ENCODE results near the gene TAF4B. TPM values are rescaled to one million over a fixed set of nuclear protein-coding genes. Genes with fewer than 3 reads are reported as not detected.
"Not testable (repeated sequence)": the region's sequence is repeated elsewhere in the genome, so short reads cannot be mapped to it uniquely, and the experiment has no call there.

The TAF4B gene
- total and polyA plus RNA-seq, 12 donors = 2.2 to 15.7 (median 5.6) TPM

DNA sequence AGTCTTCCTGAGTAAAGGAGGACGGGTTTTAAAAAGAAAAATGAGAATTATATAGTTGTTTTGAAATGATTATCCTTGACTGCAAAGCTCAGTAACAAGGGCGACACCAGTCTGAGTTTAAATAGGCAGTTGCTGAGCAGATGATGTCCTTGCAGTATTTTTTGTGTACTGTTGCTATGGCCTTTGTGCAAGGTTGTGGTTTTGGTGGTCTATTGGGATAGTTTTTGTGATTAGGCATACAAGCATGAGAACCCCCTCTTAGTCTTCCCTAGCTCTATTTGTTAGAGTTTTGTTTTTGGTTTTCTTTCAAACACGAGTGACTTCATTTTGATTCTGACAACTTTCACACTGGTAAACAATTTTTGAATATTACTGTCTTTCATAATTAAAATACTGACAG, 64.1 kb downstream of the TAF4B start:
- H3K27ac ChIP-seq = no peak overlapping the region
- H3K4me3 ChIP-seq = no peak overlapping the region
- no peaks in the 10 kb centered on the region for H3K9me3 ChIP-seq (replicated peaks in 1 of 3)
- H3K36me3 ChIP-seq (replicated peaks in 1 of 2) = no peaks in the 10 kb centered on the region
- no peaks in the 10 kb centered on the region for H3K27me3 ChIP-seq
- WGBS, 4 donors = 62 to 65% (median 64%) methylated on average over 3 of the region's 3 CpGs
- H3K4me1 ChIP-seq (replicated peaks in 1 of 2) = peaks cover 0 to 7% of the 10 kb centered on the region in 2 donors
- no peak for DNase-seq
- intact Hi-C loops (cut with DNase I) = no loop called here
- TF ChIP-seq, protein P1, sequence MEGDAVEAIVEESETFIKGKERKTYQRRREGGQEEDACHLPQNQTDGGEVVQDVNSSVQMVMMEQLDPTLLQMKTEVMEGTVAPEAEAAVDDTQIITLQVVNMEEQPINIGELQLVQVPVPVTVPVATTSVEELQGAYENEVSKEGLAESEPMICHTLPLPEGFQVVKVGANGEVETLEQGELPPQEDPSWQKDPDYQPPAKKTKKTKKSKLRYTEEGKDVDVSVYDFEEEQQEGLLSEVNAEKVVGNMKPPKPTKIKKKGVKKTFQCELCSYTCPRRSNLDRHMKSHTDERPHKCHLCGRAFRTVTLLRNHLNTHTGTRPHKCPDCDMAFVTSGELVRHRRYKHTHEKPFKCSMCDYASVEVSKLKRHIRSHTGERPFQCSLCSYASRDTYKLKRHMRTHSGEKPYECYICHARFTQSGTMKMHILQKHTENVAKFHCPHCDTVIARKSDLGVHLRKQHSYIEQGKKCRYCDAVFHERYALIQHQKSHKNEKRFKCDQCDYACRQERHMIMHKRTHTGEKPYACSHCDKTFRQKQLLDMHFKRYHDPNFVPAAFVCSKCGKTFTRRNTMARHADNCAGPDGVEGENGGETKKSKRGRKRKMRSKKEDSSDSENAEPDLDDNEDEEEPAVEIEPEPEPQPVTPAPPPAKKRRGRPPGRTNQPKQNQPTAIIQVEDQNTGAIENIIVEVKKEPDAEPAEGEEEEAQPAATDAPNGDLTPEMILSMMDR (IDR thresholded peaks at IDR 0.05) = no peak
- TF ChIP-seq POLR2A (IDR thresholded peaks at IDR 0.05) = no peak

- Histone ChIP-seq H3K27me3 (no peaks in the 10 kb centered on the region), H3K9me3 (replicated peaks in 1 of 3) (no peaks in the 10 kb centered on the region), H3K4me1 (replicated peaks in 1 of 2) (peaks cover 0 to 7% of the 10 kb centered on the region in 2 donors), H3K4me3 (no peak overlapping the region), H3K36me3 (replicated peaks in 1 of 2) (no peaks in the 10 kb centered on the region), H3K27ac (no peak overlapping the region)
- intact Hi-C loops (cut with DNase I) = no loop called here
- DNase-seq = no peak
- TF ChIP-seq POLR2A (IDR thresholded peaks at IDR 0.05) = no peak
- TF ChIP-seq, protein P1 (IDR thresholded peaks at IDR 0.05) = no peak
- 94 to 100% (median 96%) methylated on average over 1 of the region's 1 CpG for WGBS, 4 donors
These were observed 67.7 kb downstream of the TAF4B start for GRCh38 chr18:26293982-26294381.

DNA sequence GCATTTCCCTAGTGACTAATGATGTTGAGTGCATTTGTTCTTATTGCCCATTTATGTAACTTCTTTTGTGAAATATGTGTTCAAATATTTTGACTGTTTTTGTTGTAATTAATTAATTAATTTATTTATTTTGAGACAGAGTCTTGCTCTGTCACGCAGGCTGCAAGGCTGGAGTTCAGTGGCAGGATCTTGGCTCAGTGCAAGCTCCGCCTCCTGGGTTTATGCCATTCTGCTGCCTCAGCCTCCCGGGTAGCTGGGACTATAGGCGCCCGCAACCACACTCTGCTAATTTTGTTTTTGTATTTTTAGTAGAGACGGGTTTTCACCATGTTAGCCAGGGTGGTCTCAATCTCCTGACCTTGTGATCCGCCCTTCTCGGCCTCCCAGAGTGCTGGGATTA, 71.9 kb downstream of the TAF4B start:
- intact Hi-C loops (cut with DNase I) = no loop called here
- no peak for DNase-seq
- no peaks in the 10 kb centered on the region for H3K9me3 ChIP-seq (replicated peaks in 1 of 3)
- H3K36me3 ChIP-seq (replicated peaks in 1 of 2) = no peaks in the 10 kb centered on the region
- no peaks in the 10 kb centered on the region for H3K27me3 ChIP-seq
- H3K27ac ChIP-seq = no peak overlapping the region
- 89 to 95% (median 94%) methylated on average over 6 to 8 of the region's 8 CpGs for WGBS, 4 donors
- H3K4me1 ChIP-seq (replicated peaks in 1 of 2) = peaks cover 0 to 7% of the 10 kb centered on the region in 2 donors
- TF ChIP-seq POLR2A (IDR thresholded peaks at IDR 0.05) = no peak
- TF ChIP-seq, protein P1 (IDR thresholded peaks at IDR 0.05) = no peak
- no peak overlapping the region for H3K4me3 ChIP-seq

GRCh38 chr18:26301681-26302080, 75.4 kb downstream of the TAF4B start:
- WGBS, 4 donors = 63 to 75% (median 69%) methylated on average over 3 of the region's 3 CpGs
- no peak for DNase-seq
- H3K27ac ChIP-seq = no peak overlapping the region
- H3K4me1 ChIP-seq (replicated peaks in 1 of 2) = no peaks in the 10 kb centered on the region
- intact Hi-C loops (cut with DNase I) = no loop called here
- H3K36me3 ChIP-seq (replicated peaks in 1 of 2) = no peaks in the 10 kb centered on the region
- no peaks in the 10 kb centered on the region for H3K9me3 ChIP-seq (replicated peaks in 1 of 3)
- no peak for TF ChIP-seq POLR2A (IDR thresholded peaks at IDR 0.05)
- TF ChIP-seq, protein P1 (IDR thresholded peaks at IDR 0.05) = no peak
- no peak overlapping the region for H3K4me3 ChIP-seq
- H3K27me3 ChIP-seq = no peaks in the 10 kb centered on the region

DNA sequence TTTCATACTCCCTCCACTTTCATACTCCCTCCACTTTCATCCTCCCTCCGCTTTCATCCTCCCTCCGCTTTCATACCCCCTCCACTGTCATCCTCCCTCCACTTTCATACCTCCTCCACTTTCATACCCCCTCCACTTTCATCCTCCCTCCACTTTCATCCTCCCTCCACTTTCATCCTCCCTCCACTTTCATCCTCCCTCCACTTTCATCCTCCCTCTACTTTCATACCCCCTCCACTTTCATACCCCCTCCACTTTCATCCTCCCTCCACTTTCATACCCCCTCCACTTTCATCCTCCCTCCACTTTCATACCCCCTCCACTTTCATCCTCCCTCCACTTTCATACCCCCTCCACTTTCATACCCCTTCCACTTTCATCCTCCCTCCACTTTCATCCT, 77.0 kb downstream of the TAF4B start:
- H3K4me3 ChIP-seq; H3K4me1 ChIP-seq (replicated peaks in 1 of 2); H3K36me3 ChIP-seq (replicated peaks in 1 of 2); H3K9me3 ChIP-seq (replicated peaks in 1 of 3); H3K27ac ChIP-seq; DNase-seq; H3K27me3 ChIP-seq; intact Hi-C loops (cut with DNase I): not testable (repeated sequence)
- WGBS, 4 donors = 75 to 100% (median 96%) methylated on average over 2 of the region's 2 CpGs
